Right ventricle myocardium inferior (tissue), 1 donor: ENCODE measurements around the gene CDC25A. TPM values are rescaled to one million over a fixed set of nuclear protein-coding genes. Genes with fewer than 3 reads are reported as not detected.

Experiments
- ATAC-seq: fragments of 200-7000 bp; cut with Tn5 transposase; one replicate; pipeline ENCODE4 v1.9.1; 2020; ENCODE audit warnings: mild to moderate bottlenecking, moderate library complexity
- DNase-seq: peaks from one replicate; pipeline ENCODE4 v3.0.0; 2021; ENCODE audit errors: missing footprints
- intact Hi-C: fragments of 100-400 bp; cut with DNase I; formaldehyde crosslinking; loops from one replicate; pipeline ENCODE4 v1.11.0; 2022
- total RNA-seq: library from RNA; stranded (reverse); fragmentation: NEBNext Ultra II Directional; extraction: Animal tissue kit (Norgen Biotek cat#: 25700); gene quantifications from one replicate; pipeline ENCODE4 v1.2.1, GENCODE V29; 2021
- donor health status: DM: no; HTN: yes; CAD: no; lungs with severe emphysema.

The CDC25A gene
- total RNA-seq, 1 donor from 2014 or later: 1.1 TPM

DNA sequence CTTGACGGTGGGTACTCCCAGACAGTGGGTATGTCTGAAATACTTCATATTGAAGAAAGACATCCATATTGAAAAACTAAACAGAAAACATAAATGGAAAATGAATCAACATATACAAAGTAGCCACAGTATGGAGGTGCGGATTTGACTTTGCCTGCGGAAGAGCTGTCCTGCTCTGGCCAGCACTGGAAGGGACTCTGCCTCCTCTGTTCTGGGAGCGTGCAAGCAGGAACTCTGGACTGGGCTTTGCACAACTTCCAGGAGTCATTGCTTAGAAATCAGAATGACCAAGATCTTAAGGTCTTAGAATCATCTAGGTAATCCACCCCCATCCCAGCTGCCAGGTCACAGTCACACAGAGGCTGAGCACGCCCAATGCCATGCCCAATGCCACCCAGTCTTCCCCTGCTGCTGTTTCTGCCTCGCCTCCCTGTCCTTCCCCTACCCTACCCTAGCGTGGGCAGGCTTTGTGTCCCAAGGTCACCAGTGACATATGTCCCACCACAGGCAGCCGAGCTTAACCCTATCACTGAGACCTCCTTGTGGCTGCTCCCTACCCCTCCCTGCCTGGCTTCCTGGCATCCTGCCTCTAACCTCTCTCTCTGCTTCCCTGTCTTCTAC is 36.3 kb downstream of the CDC25A start:
- DNase-seq (no peak), ATAC-seq (peak; percentile 61)
- intact Hi-C loops: loop anchor here (2.0 kb wide), 3 partner anchors 63 to 315 kb away; no protein-coding TSS in a partner anchor

DNA sequence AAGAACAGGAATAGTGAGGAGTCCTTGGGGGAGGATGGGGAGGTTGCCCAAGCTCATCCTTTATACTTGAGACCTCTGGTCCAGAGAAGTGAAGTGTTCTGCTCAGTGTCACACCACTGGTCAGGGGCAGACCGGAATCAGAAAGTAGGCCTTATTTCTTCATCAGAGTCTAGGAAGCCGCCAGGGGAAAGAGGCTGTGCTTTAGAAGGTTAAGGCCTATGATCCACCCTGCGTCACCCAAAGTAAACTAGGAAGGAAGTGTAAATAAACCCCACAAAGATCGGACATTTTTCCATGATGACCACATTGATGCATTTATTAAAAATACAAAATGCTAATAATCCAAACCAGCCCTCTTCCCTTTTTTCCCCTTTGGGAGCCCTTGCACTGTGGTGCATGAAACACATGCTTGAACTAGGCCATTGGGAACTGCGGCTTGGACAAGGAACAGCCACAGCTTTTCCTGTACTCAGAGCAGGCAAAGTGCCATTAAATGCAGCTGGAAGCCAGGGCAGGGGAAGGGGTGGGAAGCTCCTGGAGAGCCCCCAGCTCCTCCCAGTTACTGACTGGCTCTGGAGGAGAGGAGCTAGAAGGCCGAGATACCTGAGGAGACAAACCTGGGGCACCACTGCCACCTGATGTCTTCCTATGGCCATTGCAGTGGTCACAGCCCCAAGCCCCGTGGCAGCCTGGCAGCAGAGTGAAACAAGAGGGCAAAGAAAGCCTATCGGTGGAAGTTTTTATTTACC is 37.0 kb downstream of the CDC25A start:
- DNase-seq: peak; percentile 79
- peak; percentile 97 for ATAC-seq
- intact Hi-C loops: loop anchor here (2.0 kb wide), 3 partner anchors 62 to 314 kb away; no protein-coding TSS in a partner anchor

DNA sequence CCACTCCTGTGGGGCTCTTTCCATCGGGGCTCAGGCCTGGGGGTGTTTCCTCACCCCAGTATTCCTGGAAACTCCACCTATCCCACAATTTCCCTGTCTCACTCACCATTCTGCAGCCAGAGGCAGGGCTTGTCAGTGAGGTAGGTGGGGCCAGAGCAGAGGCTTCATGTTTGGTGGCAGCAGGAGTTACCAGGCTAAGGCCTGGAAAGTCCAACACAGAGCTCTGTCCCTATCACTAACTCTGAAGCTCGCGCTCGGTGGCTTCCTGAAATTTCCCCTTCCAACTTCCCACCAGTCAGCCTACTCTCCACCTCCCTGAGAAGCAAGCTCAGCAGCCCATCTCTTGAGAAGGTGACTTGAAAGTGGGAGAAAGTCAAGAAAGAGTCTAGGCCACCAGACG is 44.2 kb downstream of the CDC25A start:
- DNase-seq: no peak
- intact Hi-C loops: no loop called here
- no peak for ATAC-seq

DNA sequence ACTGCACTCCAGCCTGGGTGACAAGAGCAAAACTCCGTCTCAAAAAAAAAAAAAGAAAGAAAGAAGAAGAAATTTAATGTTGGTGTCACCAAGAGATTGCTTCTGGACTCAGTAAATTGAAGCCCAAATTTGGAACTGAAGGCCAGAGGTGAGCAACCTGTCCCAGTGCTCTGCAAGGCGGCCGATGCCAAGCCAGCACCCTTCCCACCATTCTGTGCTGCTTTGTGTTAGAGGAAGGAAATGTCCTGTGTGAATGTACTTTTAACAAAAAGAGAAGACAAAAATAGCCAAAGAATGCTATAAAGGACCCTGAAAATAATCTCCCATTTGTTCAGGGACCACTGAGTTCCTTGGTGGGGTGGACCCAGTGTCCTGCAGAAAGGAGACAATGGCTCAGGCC is 44.6 kb downstream of the CDC25A start:
- intact Hi-C loops: no loop called here

DNA sequence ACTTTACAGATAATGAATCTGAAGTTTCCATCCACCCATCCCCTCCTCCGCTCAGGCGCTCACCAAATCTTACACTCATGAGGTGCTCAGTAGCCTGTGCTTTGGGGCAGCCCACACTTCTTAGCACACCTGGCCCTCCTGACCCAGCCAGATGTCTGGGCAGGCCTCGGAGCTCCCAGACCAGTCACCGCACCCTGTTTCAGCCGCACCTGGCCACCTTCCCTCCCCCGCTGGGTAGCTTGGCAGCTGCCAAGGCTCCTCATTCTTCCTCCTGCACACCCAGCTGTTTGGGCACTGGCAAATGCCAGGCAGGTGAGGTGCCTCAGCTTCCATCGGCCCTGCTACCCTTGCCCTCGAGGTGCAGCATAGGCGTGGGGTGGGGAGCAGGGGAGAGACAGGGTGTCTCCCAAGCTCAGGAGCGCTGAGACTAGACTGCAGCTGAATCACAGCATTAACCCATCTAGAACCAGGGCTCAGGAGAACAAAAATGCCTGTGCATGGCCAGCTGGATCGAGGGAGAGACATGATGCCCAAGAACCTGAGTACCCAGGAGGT is 45.8 kb downstream of the CDC25A start:
- DNase-seq: no peak
- intact Hi-C loops: no loop called here
- no peak for ATAC-seq

More for the DNA sequence above, 44.6 kb downstream of the CDC25A start:
- DNase-seq (no peak), ATAC-seq (no peak)

DNA sequence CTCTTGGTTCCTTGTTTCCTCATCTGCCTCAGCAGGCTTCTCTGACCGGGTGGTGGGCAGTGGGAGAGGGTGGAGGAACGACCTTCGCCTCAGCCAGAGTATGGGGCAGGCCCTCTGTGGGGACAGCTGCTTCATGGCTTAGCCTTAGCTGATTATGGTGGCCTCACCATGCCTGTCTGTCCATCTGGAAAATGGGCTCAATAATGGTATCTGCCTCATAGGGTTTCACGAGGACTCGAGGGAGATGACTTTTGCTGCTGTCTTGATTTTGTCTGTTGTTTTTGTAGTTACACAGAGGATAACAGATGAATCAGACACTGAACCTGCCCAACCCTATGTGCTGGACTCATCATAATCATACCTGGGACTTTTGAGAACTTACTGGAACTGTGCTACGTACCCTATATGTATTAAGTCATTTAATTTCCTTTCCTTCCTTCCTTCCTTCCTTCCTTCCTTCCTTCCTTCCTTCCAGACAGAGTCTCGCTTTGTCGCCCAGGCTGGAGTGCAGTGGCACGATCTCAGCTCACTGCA is 46.5 kb downstream of the CDC25A start:
- intact Hi-C loops: no loop called here
- ATAC-seq: no peak
- DNase-seq: no peak

DNA sequence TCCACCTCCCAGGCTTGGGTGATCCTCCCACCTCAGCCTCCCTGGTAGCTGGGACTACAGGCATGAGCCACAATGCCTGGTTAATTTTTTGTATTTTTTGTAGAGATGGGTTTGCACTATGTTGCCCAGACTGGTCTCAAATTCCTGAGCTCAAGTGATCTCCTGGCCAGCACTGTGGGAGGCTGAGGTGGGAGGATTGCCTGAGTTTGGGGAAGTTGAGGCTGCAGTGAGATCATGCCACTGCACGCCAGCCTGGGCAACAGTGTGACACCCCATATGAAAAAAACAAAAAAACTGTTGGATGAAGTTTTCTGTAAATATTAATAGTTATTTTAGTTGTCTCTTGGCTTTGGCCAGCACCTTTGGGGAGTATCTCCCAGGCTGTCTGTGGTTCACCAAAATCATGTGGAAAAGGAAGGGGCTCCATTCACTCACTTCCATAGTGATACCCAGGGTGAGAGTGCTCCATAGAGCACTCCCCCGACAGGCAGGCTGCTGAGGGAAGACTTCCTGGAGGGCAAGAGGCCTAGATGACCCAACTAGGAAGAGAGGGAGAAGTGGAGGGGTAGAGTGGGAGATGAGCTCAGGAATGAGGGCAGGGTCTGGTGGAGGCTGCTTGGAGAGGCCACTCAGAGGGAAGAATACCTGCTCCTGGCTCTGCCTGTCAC is 47.1 kb downstream of the CDC25A start:
- ATAC-seq: no peak
- intact Hi-C loops: no loop called here
- no peak for DNase-seq

DNA sequence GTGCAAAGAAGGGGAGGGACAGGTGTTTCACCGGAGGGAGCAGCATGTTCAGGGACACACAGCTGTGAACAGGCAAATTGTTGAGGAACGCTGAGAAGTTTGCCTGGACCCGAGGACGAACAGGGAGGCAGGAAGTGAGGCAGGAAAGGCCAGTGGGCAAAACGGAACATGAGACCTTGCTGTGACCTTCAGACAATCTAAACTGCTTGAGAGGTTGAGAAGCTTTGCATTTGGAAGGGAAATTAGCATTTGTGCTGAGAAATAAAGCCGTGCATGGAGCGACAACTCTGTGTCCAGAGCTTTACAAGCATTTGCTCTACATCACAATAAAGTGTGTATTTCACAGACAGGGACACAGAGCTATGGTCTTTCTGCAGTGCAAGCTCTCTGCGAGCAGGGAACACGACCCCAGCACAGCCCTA is 47.9 kb downstream of the CDC25A start:
- DNase-seq: no peak
- intact Hi-C loops: no loop called here
- ATAC-seq: no peak

DNA sequence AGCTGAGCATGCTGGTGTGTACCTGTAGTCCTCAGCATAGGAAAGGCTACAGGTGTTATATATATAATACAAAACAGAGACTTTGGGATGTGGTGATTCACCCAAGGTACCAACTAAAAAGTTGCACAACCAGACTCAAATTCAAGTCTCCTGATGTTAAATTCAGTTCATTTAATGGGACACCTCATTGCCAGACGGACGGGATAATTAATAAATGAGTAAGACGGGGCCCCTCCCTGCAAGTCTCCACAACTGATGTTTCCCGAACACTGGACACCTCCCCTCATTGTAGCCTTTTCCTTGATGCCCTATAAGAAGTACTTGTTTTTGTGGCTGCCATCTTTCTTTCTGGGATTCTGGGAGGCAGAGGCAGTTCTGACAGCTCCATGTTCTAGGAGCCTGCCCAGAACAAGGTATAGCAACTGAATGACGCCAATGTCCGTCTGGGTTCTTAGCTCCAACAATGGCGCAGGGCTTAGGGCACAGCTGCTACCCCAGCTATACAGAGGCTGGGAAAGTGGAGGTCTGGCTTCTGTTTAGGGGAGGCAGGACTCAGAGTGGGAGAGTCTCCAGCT is 50.7 kb downstream of the CDC25A start:
- intact Hi-C loops: no loop called here
- DNase-seq (no peak), ATAC-seq (no peak)

DNA sequence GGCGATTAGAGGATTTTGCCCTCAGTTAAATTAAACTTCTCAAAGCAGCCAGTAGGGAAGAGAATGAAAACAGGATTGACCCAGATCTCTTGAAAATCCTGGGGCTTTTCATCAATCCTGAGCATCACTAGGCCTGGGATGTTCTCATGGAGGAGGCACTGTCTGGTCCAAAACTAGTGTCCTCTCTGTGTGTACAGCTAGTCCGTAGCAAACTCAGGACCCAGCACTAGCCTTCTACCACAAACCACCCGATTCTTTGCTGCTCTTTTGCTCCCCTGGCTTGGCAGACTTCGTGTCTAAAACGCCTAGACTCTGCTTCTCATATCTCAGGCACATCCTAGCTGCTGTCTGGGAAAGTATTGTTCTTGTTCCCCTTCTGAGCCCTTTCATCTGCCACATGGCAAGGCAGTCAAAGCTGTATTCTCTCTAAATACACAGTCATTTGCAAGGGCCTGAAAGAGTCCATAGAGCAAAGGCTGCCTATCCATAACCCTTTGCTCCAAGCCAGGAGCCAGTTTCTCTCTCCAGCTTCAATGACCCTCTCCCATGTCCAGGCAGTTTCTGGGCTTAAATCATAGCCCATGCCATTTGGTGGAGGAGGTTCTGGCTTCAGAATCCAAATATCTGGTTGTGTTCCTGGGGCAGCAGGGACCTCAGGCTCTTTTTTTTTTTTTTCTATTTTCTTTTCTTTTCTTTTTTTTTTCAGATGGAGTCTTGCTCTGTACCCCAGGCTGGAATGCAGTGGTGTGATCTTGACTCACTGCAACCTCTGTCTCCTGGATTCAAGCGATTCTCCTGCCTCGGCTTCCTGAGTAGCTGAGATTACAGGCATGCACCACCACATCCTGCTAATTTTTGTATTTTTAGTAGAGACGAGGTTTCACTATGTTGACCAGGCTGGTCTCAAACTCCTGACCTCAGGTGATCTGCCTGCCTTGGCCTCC is 52.4 kb downstream of the CDC25A start:
- DNase-seq (no peak), ATAC-seq (no peak)
- intact Hi-C loops: no loop called here

DNA sequence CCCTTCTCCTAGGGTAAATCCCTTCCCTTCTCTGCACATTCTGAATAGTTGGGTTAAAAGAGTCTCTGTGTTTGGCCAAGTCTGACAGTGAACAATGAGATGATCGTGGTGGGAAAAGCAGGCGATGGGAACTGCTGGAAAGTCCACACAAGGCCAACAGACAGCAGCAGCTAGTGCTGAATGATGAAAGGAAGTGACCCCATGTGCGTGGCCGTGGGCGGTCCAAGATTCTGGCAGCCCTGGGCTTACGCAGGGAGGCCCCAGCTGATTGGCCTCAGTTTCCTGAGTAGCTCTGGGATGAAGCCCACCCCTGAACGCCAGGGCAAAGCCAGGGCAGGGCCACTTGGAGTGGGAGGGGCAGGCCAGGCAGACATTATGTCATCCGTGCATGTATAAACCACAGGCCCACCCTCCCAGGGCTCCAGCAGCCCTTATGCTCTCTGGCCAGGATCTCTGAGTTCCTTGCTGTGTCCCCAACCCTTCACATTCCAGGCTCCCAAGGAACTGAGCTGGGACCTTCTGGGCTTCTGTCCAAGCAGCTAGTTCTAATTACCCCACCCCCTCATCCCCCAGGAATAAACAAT is 57.8 kb downstream of the CDC25A start:
- peak; percentile 90 for DNase-seq
- peak; percentile 94 for ATAC-seq
- intact Hi-C loops: loop anchor here (2.0 kb wide), 1 partner anchor 42 kb away; no protein-coding TSS in a partner anchor

DNA sequence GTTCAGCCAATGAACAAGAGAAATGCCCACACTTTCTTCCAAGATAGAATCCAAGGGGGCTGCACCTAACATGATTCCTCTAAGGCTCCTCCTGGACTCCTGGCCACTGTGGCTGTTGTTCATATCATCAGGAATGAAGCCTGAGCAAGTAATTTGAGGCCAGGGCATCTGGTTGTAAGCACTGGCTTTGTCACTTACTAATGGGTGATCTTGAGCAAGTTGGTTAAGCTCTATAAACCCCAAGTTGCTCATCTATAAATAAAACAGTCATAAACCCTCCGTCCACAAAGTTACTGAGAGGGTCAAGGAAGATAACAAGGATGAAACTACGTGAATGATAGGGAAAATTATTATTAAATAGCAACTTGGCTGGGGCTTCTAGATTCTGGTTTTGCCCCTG is 58.3 kb downstream of the CDC25A start:
- intact Hi-C loops: loop anchor here (2.0 kb wide), 1 partner anchor 41 kb away; no protein-coding TSS in a partner anchor
- no peak for ATAC-seq
- no peak for DNase-seq

DNA sequence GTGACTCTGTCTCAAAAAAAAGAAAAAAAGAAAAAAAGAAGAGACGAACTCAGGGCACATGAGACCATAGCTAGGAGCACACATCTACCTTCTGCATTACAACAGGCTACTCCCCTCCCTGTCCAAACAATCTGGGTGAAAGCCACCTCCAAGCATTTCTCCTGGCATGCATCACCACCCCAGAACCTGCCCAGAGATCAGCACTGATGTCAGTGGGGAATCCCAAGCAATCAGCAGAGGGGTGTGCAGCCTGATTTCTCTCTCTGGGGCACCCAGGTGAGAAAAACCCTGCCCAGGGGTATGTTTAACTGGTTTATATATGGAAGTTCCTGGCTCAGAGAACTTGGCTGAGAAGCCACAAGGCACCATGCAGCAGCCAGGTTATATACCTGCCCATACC is 59.4 kb downstream of the CDC25A start:
- ATAC-seq (no peak), DNase-seq (no peak)
- intact Hi-C loops: no loop called here

DNA sequence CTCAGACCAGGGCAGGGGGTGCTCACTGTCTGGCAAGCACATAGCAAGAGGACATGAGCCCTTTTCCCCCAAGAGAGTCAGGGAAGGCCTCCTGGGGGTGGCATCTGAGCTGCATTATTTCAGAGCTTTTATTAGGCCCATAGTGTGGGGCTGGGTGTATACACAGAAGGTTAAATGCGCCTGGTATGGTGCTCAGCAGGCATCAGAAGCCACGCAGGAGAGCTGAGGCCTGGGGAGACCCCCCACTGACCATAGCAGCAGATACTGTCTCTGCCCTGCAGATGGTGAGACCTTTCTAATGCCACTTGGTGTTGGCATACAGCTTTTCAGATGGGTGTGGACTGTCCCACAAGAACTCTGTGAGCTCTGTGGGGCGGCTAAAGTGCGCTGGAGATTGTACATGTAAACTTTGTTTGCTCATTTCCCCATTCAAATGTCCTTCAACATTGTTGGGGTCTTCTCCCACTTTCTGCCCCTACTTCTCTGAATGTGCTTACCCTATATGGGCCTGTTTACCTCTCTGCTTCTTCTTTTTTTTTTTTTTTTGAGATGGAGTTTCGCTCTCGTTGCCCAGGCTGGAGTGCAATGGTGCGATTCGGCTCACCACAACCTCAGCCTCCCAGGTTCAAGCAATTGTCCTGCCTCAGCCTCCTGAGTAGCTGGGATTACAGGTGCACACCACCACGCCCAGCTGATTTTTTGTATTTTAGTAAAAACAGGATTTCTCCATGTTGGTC is 62.2 kb downstream of the CDC25A start:
- intact Hi-C loops: no loop called here
- ATAC-seq (no peak), DNase-seq (no peak)

DNA sequence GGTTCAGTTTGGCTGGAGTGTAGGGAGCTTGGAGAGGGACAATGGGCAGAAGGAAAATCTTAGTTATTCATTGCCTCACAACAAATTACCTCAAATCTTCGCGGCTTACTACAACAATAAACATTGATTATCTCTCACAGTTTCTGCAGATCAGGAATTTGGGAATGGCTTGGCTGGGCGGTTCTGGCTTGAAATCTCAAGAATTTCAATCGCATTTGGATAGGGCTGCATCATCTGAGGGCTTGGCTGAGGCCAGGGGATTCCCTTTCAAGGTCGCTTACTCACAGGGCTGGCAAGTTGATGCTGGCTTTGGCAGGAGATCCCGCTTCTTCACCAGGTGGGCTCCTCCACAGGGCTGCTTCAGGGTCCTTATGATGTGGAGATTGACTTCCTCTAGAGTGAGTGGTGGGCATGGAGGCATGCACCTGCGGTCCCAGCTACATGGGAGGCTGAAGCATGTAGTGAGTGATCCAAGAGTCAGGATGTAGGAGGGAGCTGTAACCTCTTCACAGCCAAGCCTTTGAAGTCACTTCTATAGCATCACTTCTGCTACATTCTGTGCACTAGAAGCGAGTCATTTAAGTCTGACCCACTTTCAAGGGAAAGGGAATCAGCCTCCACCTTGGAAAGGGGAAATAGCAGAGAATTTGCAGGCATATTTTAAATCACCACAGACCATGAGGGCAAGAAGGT is 63.1 kb downstream of the CDC25A start:
- DNase-seq (no peak), ATAC-seq (no peak)
- intact Hi-C loops: no loop called here

DNA sequence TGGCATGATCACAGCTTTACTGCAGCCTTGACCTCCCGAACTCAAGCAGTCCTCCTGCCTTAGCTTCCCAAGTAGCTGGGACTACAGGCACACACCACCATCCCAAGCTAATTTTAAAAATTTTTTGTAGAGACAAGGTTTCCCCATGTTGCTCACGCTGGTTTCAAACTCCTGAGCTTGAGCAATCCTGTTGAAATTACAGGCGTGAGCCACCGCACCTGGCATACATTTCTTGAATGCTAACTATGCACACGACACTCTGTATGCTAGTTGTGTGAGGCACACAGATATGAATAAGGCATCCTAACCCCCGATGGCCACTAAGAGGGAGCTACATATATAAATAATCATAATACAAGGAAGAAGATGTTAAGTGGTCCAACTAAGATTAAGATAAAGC is 64.9 kb downstream of the CDC25A start:
- ATAC-seq (no peak), DNase-seq (no peak)
- intact Hi-C loops: no loop called here
